CD4-positive, alpha-beta T cell (primary cell): ENCODE results near the gene RPS18. TPM values are rescaled to one million over a fixed set of nuclear protein-coding genes. Genes with fewer than 3 reads are reported as not detected.

Source experiments
- ATAC-seq: fragments of 200-7000 bp; cut with Tn5 transposase; one replicate; pipeline ENCODE4 v1.10.0; 2022; ENCODE audit warnings: mild to moderate bottlenecking; ENCODE audit not compliant: poor library complexity
- CTCF ChIA-PET: fragments of 350-600 bp; sonication (Branson Sonifier 250); formaldehyde crosslinking; loops from one replicate; lab custom pipeline; 2021; ENCODE audit warnings: antibody characterized with exemption, inconsistent platforms; lab: Charles Lee
- POLR2A ChIA-PET: fragments of 350-600 bp; sonication (Branson Sonifier 250); formaldehyde crosslinking; loops from one replicate; lab custom pipeline; 2021; ENCODE audit warnings: antibody characterized with exemption, inconsistent platforms; lab: Charles Lee
- DNase-seq, 14 experiments: peaks; one replicate each; pipeline ENCODE4 v3.0.0-alpha.2; 2013 to 2020; ENCODE audit warnings: mixed read lengths in 2 of 14
- H3K27ac ChIP-seq, 2 donors: one replicate each; pipeline versions ENCODE4 v1.5.1 to v1.7.0; 2013; ENCODE audit warnings: low read length in 2 of 2, low read depth in 1 of 2, mild to moderate bottlenecking in 1 of 2
- H3K27me3 ChIP-seq, 2 experiments: 1 replicate in 1 of 2; 2 replicates in 1 of 2; pipeline versions ENCODE4 v1.6.1 to v1.7.0; 2013; ENCODE audit warnings: low read length in 2 of 2, control low read depth in 1 of 2, mild to moderate bottlenecking in 1 of 2, moderate library complexity in 1 of 2; ENCODE audit not compliant: insufficient read depth in 2 of 2, control insufficient read depth in 1 of 2
- H3K36me3 ChIP-seq: one replicate; pipeline ENCODE4 v1.6.1; 2013; ENCODE audit warnings: low read length, control low read depth; ENCODE audit not compliant: insufficient read depth
- H3K4me1 ChIP-seq: one replicate; pipeline ENCODE4 v1.6.1; 2013; ENCODE audit warnings: low read length, control low read depth; ENCODE audit not compliant: insufficient read depth
- H3K4me3 ChIP-seq: one replicate; pipeline ENCODE4 v1.5.1; 2013; ENCODE audit warnings: mild to moderate bottlenecking, low read length, moderate library complexity
- H3K9me3 ChIP-seq, 2 experiments: 1 replicate in 1 of 2; 2 replicates in 1 of 2; pipeline versions ENCODE4 v1.6.1 to v1.7.0; 2013; ENCODE audit warnings: low read length in 2 of 2, mild to moderate bottlenecking in 2 of 2, control low read depth in 1 of 2, moderate library complexity in 1 of 2; ENCODE audit not compliant: control insufficient read depth in 1 of 2, insufficient read depth in 1 of 2
- H3K27ac Mint-ChIP-seq: one replicate; pipeline ENCODE4 v1.8.0; 2020; ENCODE audit warnings: mixed read lengths
- H3K27me3 Mint-ChIP-seq: one replicate; pipeline ENCODE4 v1.8.0; 2021; ENCODE audit warnings: mixed read lengths
- H3K36me3 Mint-ChIP-seq: one replicate; pipeline ENCODE4 v1.8.0; 2021; ENCODE audit warnings: low read depth, mixed read lengths
- H3K4me1 Mint-ChIP-seq: one replicate; pipeline ENCODE4 v1.8.0; 2021; ENCODE audit warnings: low read depth, mixed read lengths
- H3K4me3 Mint-ChIP-seq: one replicate; pipeline ENCODE4 v1.8.0; 2020; ENCODE audit warnings: mild to moderate bottlenecking, mixed read lengths
- H3K9me3 Mint-ChIP-seq: one replicate; pipeline ENCODE4 v1.8.0; 2020; ENCODE audit warnings: mixed read lengths
- CTCF ChIP-seq: fragments of 200-600 bp; IDR thresholded peaks from one replicate; pipeline ENCODE4 v1.8.0; 2022; ENCODE audit warnings: antibody characterized with exemption, mild to moderate bottlenecking
- intact Hi-C, 2 experiments: fragments of 100-400 bp; cut with DNase I in 1 of 2; cut with micrococcal nuclease in 1 of 2; formaldehyde crosslinking; loops; one replicate each; pipeline versions ENCODE4 v1.15.1 to v1.9.0; 2023 to 2025; cut with DNase I, micrococcal nuclease
- total RNA-seq, 174 experiments: library from RNA in 2 of 174; stranded (reverse) in 2 of 174; gene quantifications; one replicate each; pipeline ENCODE4 v1.2.3 and lab custom pipeline; 2021 to 2026

The RPS18 gene
- total RNA-seq, 2 experiments from 2014 or later = 5,159 to 5,309 TPM

- Mint-ChIP-seq H3K27ac (peak within 1 kb of the TSS; percentile 99), H3K27me3 (no peaks in the 10 kb centered on the region), H3K4me1 (peaks cover 31% of the 10 kb centered on the region), H3K36me3 (peaks cover 73% of the 10 kb centered on the region), H3K4me3 (peak within 1 kb of the TSS; percentile 98), H3K9me3 (no peaks in the 10 kb centered on the region)
- H3K4me1 ChIP-seq = peaks cover 32% of the 10 kb centered on the region
- peak within 1 kb of the TSS; percentile 91 for H3K4me3 ChIP-seq
- H3K9me3 ChIP-seq = no peaks in the 10 kb centered on the region
- intact Hi-C loops = loop anchor here (1.0 to 10.0 kb wide), 8 partner anchors 10 to 1434 kb away; partner anchors contain the start of genes PFDN6 (in 2 of the 2), WDR46 (in 2 of the 2), B3GALT4 (in 1 of the 2) and NEU1 (in 1 of the 2)
- H3K27me3 ChIP-seq = no peaks in the 10 kb centered on the region
- TF ChIP-seq CTCF = no peak
- ChIA-PET CTCF (interaction anchor here (0.8 to 3.1 kb wide), 10 partner anchors 11 to 137 kb away, joined by 3 to 22 read pairs (median 4); partner anchors contain the start of genes B3GALT4, TAPBP and ZBTB22), POLR2A (interaction anchor here (0.9 to 7.5 kb wide), 15 partner anchors 9 to 327 kb away, joined by 4 to 88 read pairs (median 11); partner anchors contain the start of genes B3GALT4, CUTA, PFDN6 and PHF1)
- peak in 13 of 14 experiments; percentile 44 to 86 (median 66) for DNase-seq
- peak within 1 kb of the TSS; percentile 90 to 96 for H3K27ac ChIP-seq
- peaks cover 55% of the 10 kb centered on the region for H3K36me3 ChIP-seq
- peak; percentile 15 for ATAC-seq
Measured at GRCh38 chr6:33298773-33299236, 26.9 kb downstream of the RPS18 start, which contains the start of gene RGL2. Gene RGL2 (minus strand): TSS chr6:33298942. CDS start chr6:33298610, 332 bp downstream.

GRCh38 chr6:33299237-33299944 lies 27.5 kb downstream of the RPS18 start:
- peak; percentile 74 for TF ChIP-seq CTCF
- Histone ChIP-seq H3K4me3 (peak overlapping the region; percentile 91), H3K9me3 (no peaks in the 10 kb centered on the region), H3K36me3 (peaks cover 56% of the 10 kb centered on the region), H3K4me1 (peaks cover 34% of the 10 kb centered on the region), H3K27me3 (no peaks in the 10 kb centered on the region), H3K27ac (peak overlapping the region; percentile 90 to 96)
- ChIA-PET POLR2A (interaction anchor here (0.5 to 7.5 kb wide), 19 partner anchors 9 to 1104 kb away, joined by 3 to 88 read pairs (median 8); partner anchors contain the start of genes B3GALT4, CUTA, PFDN6 and PHF1), CTCF (interaction anchor here (0.6 to 3.1 kb wide), 14 partner anchors 10 to 138 kb away, joined by 3 to 22 read pairs (median 4); partner anchors contain the start of genes B3GALT4, RPS18, TAPBP and VPS52)
- H3K36me3 Mint-ChIP-seq = peaks cover 72% of the 10 kb centered on the region
- DNase-seq (peak; percentile 89 to 97 (median 92)), ATAC-seq (peak; percentile 84)
- H3K4me3 Mint-ChIP-seq = peak overlapping the region; percentile 98
- peaks cover 32% of the 10 kb centered on the region for H3K4me1 Mint-ChIP-seq
- peak overlapping the region; percentile 99 for H3K27ac Mint-ChIP-seq
- H3K27me3 Mint-ChIP-seq = no peaks in the 10 kb centered on the region
- H3K9me3 Mint-ChIP-seq = no peaks in the 10 kb centered on the region
- intact Hi-C loops = loop anchor here (1.0 to 10.0 kb wide), 8 partner anchors 10 to 1435 kb away; partner anchors contain the start of genes B3GALT4 (in 1 of the 2), NEU1 (in 1 of the 2), PFDN6 (in 1 of the 2) and RXRB (in 1 of the 2)

- DNase-seq = no peak
- no peak for ATAC-seq
- peaks cover 72% of the 10 kb centered on the region for H3K36me3 Mint-ChIP-seq
- H3K4me1 ChIP-seq = peaks cover 48% of the 10 kb centered on the region
- no peaks in the 10 kb centered on the region for H3K27me3 ChIP-seq
- intact Hi-C loops = no loop called here
- peak overlapping the region; percentile 30 for H3K4me3 Mint-ChIP-seq
- peaks cover 45% of the 10 kb centered on the region for H3K4me1 Mint-ChIP-seq
- H3K9me3 ChIP-seq = no peaks in the 10 kb centered on the region
- H3K27ac ChIP-seq = no peak overlapping the region
- ChIA-PET POLR2A (interaction anchor here (0.7 to 7.5 kb wide), 5 partner anchors 10 to 152 kb away, joined by 4 to 84 read pairs (median 12); partner anchors contain the start of genes B3GALT4, PFDN6, TAPBP and WDR46), CTCF (interaction anchor here (1.0 kb wide), 1 partner anchor 89 kb away, joined by 3 read pairs; no protein-coding TSS in a partner anchor)
- no peaks in the 10 kb centered on the region for H3K9me3 Mint-ChIP-seq
- H3K36me3 ChIP-seq = peaks cover 56% of the 10 kb centered on the region
- H3K27ac Mint-ChIP-seq = peak overlapping the region; percentile 76
- H3K4me3 ChIP-seq = no peak overlapping the region
- TF ChIP-seq CTCF = no peak
- H3K27me3 Mint-ChIP-seq = no peaks in the 10 kb centered on the region
Measured at GRCh38 chr6:33301877-33302276, 30.0 kb downstream of the RPS18 start.
